Measurements from ENCODE around the gene NOC2L.

NOC2L gene

DNA sequence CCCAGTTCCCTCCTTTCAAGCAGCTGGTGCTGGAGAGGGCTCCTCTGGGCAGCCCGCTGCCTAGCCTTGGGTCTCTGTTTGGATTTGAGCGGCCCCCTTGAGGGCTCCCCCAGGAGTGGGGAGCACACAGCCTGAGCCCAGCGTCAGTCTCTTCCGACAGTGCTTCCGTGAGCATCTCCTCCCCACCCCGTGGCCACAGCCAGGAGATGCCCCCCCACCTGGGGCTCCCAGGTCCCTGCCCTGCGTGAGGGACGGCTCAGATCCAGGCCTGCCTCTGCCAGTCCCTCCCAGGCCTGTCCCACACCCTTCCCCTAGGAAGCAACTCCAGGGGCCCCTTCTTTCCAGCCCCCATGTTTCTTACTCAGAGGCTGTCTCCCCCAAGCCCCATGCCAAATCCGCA is 31.8 kb downstream of the NOC2L start:
- DNase-seq: no peak

- no peak for DNase-seq
Observed at GRCh38 chr1:925561-926421, 33.3 kb downstream of the NOC2L start.

- DNase-seq: peak in 1 of 2 experiments; percentile 48
Observed at GRCh38 chr1:924656-925560, 34.1 kb downstream of the NOC2L start.

DNA sequence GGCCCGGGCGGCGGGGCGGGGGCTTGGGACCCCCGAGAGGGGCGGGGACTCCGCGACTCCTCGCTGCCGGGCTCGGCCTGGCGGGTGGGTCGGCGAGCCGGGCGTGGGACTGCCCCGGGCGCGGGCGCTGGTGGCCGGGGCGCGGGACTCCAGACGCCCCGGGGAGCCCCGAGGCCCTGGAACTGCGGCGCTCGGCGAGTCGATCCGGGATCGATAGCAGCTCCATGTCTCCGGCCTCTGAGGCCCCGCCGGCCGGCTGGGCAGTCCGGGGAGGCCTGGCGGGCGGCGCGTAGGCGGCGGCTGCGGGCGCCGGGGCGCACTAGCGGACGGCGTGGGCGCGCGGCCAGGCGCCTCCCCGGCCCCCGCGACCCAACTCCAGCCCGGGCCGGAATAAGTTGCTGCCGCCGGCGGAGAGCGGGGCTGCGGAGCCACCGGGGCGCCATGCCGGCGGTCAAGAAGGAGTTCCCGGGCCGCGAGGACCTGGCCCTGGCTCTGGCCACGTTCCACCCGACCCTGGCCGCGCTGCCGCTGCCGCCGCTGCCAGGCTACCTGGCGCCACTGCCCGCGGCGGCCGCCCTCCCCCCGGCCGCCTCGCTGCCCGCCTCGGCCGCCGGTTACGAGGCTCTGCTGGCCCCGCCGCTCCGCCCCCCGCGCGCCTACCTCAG is 34.9 kb downstream of the NOC2L start:
- DNase-seq: no peak

DNA sequence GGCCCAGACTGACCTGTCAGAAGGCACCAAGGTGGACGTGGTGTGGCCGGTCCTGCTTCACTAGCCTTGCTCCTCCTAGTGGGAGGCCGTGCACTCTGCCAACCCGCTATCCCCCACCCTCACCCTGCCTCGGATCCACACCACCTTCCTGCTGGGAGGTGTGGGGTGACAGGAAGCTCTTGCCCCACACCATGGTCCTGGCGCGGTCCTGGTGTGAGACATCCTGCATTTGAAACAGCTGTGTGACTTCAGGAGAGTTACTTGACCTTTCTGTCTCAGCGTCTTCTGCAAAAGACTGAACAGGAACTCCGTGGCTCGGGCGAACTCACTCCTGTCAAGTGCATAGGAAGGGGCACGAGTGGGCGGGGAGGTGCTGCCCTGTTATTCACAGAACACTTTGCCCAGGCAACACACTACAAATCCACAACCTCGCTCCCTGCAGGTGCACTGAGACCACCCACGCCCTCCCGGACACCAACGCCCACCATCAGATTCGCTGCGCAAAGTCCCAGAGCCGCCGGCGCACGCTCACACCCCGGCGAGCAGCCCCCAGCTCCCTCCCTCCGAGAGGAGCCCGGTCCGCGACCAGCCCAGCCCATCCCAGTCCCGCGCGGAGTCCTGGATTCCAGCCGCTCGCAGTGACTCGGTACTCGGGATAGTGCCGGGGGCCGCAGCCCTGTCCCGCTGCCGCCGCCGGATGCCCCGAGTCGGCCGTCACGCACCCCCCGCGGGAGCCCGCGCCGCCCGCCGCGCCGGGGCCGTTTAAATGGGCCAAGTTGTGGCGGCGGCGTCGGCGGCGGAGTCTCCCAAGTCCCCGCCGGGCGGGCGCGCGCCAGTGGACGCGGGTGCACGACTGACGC is 35.7 kb downstream of the NOC2L start, which contains the start of gene SAMD11:
SAMD11 (plus strand) TSS at position 793 of the 860 bp plus-strand sequence. CDS start 509 bp downstream, outside the sequence.
- peak; percentile 71 to 72 for DNase-seq

DNA sequence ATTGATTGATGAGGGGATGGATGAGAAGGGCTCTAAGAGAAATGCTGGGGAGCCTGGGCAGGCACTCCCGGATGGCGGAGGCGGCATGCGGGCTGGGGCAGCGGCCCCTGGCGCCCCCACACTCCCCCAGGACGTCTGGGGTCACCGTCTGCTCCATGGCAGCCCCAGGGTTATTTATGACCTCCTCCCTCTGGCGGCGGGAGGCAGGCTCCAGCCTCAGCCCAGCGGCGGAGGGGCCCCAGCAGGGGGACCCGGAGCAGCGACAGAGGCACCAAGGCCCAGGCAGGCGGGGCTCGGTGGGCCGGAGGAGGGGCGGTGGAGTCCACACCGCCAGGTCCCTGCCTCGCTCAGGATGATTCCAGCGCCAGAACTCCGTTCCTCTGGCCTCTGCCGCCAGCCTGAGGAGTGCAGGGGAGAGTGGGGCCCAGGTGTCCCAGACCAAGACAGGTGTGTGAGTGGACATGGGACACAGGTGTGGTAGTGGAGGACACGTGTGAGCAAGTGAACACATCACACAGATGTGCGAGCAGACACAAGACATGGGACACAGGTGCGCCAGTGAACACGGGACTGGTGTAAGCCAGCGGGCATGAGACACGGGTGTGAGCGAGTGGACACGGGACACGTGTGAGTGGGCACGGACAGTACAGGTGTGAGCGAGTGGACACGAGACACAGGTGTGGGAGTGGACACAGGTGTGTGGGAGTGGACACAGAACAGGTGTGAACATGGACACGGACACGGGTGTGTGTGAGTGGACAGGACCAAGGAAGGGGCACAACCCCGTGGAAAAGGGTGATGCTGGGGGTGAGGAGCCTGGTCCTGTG is 37.8 kb downstream of the NOC2L start:
- DNase-seq: peak in 1 of 2 experiments; percentile 61

- no peak for DNase-seq
Observed at GRCh38 chr1:920521-920920, 38.5 kb downstream of the NOC2L start.

DNA sequence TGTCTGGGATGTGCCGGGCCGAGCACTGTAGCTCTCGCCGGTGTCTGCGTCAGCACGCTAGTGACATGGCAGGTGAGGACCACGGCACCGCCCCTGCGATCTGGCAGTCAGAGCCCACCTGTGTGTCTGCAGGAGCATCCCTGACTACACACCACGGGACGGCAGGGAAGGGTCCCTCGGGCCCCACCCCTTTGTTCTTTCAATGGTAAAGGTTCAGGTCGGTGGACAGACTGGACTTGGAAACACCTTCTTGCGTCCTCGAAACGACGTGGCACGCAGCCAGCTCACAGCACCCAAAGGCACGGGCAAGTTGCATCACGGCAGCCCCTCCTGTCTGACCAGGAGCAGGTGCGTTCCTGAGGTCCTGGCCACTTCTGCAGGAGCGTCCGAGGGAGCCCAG is 39.0 kb downstream of the NOC2L start:
- DNase-seq: no peak

DNA sequence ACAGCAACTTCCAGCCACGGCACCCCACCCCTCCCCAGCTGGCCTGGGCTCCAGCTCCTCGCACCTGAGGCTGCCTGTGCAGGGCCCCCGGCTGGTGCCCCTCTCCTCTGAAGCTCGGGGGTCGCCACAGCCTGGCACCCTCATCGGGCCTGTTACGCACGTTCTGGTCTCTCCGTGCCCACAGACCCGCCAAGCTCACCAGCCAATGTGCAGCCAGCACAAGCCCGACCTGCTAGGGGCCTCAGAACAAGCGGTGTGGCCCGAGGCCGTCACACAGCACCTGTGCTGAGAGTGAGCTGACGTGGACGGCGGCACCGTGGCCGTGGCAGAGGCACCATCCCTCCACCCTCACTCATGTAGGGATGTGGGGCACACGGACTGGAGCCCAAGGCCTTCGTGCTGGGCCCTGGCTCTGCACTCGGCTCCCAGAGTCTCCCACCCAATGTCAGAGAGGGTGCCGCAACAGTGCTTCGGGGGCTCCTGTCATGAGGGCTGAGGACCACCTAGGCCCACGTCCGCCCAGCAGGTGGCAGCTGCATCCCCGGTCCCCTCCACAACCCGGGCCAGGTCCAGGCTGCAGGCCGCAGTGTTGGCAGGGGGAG is 39.7 kb downstream of the NOC2L start:
- no peak for DNase-seq

DNA sequence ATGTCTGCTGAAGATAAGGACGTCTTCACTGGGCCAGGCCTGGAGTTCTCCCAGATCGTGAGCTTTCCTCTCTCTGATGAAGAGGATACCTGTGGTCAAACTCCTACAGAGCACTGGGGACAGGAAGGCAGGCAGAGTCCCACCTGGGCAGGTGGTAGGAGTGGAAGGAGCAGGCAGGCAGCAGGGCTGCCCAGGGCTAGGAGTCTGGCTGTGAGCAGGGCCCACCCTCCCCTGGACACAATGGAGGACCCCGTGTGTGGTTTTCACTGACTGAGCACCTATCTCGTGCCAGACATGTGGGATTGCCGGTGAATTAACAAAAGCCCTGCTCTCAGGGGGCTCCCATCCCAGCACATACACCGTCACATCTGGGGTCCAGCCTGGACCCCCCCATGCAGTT is 40.2 kb downstream of the NOC2L start:
- DNase-seq: no peak

- DNase-seq: no peak
Observed at GRCh38 chr1:918353-918752, 40.7 kb downstream of the NOC2L start.

DNA sequence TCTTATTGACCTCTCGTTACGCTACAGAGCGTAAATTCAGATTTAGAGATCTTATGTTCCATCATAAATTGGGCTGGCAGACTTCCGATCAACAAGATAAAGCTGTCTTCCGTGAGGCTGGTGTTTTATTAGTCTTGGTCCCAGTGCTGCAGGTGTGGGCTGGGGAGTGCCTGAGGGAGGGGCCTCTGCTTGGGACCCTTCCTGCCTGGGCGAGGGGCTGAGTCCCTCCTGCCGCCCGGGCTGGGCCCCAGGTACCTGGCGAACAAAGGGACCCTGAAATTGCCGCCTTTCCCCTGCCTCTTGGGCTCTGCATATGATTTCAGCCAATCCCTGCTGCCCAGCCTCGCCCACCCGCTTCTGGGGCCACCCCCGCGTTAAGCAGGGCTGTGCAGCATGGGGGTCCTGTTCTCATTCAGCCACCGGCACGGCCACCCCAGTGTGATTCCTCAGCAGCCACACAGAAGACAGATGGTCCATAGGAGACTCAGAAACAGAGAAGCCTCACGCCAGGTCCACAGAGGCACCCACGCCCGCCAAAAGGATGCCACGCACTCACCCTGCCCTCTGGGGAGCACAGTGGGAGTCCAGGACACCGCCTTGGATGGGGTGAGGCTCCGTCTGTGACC is 41.5 kb downstream of the NOC2L start:
- no peak for DNase-seq

DNA sequence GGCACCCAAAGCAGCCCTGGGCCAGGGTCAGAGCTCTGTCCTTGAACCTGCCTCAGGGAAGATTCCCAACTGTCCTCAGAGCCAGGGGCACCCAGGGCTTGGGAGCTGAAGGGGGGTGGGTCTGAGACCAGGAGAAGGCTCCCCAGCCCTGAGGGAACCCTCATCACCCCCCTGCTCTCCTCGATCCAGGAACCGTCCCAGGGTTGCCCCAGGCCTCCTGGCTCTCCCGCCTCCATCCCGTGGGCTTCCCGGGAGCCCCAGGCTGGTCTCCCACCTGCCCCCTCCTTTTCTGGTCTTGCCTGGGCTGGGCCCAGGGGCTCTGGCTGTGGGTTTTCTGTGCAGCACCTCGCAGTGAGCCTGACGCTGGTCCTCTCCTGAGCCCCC is 42.0 kb downstream of the NOC2L start:
- DNase-seq: no peak

GRCh38 chr1:916173-917075 is 42.6 kb downstream of the NOC2L start:
- no peak for DNase-seq

DNA sequence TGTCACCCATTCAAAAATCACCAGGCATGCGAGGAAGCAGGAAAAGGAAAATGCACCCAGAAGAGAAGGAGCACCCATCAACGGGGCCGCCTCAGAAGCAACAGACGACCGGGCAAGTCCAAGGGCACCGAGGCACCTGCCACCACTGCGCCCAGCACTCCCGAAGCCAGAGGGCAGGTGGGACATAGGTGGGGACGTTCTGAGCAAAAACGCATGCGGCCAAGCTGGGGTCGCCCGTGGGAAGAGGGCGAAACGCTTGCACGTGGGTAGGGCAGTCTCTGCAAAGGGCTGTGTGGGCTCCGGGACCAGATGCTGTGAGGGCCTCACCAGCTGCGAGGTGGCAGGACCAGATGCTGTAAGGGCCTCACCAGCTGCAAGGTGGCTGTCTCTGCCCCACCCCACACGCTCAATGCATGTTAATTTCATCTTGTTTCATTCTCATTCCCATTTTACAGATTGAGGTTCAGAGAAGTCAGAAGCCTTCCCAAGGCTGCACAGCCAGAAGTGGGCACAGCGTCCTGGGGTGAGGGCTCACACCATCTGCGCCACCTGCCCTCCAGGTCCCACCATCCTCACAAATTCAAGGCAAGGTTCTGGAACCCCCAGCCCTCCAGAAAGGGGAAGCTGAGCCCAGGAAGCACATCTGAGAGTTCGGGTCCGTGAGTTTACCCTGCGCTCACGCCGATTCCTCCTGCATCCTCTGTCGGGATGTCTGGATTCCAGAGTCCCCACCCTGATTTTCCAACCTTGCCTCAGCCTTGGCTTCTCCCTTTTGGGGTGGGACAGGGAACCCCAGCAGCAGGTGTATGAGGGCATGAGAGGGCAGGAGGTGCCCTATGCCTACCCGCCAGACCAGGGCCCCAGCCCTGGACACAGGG is 43.5 kb downstream of the NOC2L start:
- no peak for DNase-seq

DNA sequence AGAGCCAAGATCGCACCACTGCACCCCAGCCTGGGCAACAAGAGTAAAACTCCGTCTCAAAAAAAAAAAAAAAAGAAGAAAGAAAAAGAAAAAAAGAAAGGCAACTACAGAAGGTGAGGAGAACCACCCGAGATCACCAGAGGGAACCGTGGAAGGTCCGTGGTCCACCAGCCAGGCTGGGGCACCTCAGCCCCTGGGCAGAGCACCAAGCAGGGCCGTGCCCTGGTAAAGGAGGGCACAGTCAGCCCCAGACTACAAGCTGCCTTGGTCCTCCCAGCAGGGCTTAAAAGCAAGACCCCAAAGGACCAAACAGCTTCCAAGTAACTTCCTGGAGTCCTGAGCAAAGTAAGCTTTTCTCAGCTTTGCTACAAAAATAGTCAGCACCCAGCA is 44.2 kb downstream of the NOC2L start:
- DNase-seq: no peak

GRCh38 chr1:914131-914890 is 44.7 kb downstream of the NOC2L start:
- DNase-seq: no peak

Measured in activated T-cell treated with anti-CD3 and anti-CD28 coated beads, Interleukin-2, amount 50 U/mL, for 48 hours (primary cell).